ENCODE measurements around the gene GPR162. TPM values are rescaled to one million over a fixed set of nuclear protein-coding genes. Genes with fewer than 3 reads are reported as not detected.
A peak's percentile ranks its signal among the peaks of the same experiment; 100 is the strongest.

The GPR162 gene
- total RNA-seq, 1 donor from 2014 or later: 61.3 TPM

DNA sequence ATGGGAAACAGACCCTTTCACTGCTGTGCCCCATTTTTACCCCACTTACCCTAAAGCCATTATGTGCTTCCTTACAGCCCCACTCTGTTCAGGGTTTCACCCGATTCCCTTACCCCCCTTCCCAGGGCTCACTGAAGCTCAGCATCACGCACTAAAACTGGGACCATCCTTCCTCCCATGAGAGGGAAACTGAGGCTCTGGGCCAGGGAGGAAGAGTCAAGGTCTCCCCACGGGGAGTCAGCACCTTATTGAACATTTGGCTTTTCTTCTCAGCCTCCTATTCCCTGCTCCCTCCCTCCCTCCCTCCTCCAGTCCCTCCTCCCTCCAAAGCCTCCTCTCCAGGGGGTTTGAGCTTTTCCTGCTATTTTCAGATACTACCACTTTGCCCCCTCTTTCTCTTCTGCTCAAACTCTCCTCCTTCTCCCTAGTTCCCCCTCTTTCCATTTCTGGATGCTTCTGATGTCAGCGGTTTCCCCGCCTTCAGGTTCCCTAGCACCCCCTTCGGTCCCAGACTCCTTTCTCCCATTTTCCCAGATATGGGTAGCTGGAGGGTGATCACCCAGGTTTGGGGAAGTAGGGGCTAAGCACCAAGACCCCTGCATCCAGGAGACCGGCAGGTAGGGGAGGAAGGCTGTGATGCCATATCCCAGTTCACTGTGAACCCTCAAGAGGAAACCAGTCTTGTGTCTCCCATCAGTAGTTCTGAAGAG, 960 bp downstream of the GPR162 start:
- DNase-seq: no peak

DNA sequence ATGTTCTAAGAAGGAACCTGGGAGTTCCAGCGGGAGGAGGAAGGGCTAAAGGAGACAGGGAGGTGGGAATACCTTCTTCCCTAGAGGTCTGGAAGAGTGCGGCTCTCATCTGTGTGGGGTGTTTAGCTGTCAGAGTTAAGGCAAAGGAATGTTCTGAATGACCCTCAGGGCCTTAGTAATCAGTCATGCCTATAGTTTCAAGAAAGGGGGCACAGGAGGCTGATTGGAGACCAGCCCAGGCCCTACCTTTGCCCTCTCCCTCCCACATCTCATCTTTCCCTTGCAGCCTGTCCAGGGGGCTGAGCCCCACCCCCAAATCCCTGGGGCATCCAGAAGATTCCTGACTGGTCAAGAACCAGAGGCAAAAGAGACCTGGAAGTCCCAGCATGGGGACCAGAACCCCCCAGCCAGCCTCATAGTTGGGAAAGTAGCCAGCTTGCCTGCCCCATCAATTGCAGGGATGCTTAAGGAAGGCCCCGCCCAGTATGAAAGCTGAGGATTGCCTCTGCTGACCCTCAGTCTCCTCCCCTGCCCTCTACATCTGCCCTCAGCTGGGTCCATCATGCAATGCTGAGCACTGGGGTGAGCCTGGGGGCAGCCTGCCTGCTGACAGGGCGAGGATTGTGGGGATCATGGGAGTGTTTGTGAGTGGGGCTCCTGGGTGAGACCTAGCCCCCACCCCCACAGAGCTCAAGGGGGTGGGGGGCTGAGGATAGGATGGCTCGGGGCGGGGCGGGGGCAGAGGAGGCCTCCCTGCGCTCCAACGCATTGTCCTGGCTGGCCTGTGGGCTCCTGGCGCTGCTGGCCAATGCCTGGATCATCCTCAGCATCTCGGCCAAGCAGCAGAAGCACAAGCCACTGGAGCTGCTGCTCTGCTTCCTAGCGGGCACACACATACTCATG, 1.8 kb downstream of the GPR162 start:
- DNase-seq: no peak

DNA sequence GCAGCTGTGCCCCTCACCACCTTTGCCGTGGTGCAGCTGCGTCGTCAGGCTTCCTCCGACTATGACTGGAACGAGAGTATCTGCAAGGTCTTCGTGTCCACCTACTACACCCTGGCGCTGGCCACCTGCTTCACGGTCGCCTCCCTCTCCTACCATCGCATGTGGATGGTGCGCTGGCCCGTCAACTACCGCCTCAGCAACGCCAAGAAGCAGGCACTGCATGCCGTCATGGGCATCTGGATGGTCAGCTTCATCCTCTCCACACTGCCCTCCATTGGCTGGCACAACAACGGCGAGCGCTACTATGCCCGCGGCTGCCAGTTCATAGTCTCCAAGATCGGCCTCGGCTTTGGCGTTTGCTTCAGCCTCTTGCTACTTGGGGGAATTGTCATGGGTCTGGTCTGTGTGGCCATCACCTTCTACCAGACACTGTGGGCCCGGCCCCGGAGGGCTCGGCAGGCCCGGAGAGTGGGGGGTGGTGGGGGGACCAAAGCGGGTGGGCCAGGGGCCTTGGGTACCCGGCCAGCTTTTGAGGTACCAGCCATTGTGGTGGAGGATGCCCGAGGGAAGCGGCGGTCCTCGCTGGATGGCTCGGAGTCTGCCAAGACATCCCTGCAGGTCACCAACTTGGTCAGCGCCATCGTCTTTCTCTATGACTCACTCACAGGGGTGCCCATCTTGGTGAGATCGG, 2.6 kb downstream of the GPR162 start:
- DNase-seq: peak; percentile 44

DNA sequence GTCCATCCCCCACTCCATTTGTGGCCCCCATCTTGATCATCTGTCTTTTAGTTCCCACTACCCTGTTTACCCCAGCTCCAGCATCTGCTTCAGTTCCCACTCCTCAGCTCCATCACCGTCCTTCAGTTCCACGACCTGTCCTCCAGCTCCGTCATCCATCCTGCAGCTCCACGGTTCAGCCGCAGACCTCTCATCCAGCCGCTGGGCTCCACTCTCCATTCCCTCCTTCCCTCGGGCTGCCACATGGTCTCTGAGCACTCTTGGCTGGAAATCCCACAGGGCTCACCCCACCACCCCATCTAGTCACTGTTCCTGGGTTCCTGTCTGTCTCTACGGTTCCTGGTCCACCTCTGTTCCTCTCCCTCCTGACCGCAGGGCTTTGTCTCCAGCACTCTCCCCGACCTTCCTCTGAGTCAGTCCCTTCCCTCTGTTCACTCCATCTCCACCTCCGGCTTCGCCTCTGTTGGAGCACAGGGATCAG, 3.3 kb downstream of the GPR162 start:
- DNase-seq: no peak

DNA sequence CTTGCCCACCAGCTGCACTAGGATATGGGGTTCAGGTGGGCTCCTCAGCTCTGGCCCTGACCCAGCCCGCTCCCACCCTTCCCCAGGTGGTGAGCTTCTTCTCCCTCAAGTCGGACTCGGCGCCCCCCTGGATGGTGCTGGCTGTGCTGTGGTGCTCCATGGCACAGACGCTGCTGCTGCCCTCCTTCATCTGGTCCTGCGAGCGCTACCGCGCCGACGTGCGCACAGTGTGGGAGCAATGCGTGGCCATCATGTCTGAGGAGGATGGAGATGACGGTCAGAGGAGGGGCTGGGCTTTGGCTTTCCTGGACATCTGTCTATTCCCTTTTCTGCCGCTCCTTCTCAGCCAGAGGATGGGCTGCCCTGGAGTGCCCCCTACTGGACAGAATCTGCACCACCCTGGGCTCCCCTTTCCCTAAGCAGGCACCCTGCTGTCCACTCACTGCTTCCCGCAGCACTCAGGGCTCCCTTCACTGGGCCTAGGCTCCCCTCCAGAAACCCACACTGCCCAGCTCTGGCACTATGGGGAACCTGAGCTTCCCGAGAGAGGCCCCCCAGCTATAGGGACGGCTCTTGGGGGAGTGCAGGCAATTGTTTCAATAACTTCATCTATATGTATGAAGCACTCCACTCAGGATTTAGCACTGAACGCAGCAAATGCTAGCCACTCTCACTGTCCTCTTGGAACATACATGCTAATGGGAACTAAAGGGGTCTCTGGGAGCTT, 3.9 kb downstream of the GPR162 start:
- peak; percentile 82 for DNase-seq

DNA sequence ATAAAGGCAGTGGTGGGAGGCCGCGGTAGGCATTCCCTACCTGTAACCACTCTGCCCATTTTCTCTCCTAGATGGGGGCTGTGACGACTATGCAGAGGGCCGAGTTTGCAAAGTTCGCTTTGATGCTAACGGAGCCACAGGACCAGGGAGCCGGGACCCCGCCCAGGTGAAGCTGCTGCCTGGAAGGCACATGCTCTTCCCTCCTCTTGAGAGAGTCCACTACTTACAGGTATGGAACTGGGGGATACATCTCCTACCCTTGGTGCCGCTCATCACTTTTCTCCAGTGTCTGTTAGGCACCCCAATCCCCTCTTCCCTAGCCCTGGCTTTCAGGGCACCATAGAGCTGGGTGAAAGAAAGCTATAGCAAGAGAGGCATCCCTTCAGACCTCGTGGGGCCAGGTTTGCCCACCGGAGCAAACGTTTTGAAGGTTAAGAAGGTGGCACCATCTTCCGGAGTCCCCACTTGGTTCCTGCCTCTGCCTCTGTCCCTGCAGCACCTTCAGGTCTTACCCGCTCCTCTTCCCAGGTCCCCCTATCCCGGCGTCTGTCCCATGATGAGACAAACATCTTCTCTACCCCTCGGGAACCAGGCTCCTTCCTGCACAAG, 4.6 kb downstream of the GPR162 start:
- no peak for DNase-seq

DNA sequence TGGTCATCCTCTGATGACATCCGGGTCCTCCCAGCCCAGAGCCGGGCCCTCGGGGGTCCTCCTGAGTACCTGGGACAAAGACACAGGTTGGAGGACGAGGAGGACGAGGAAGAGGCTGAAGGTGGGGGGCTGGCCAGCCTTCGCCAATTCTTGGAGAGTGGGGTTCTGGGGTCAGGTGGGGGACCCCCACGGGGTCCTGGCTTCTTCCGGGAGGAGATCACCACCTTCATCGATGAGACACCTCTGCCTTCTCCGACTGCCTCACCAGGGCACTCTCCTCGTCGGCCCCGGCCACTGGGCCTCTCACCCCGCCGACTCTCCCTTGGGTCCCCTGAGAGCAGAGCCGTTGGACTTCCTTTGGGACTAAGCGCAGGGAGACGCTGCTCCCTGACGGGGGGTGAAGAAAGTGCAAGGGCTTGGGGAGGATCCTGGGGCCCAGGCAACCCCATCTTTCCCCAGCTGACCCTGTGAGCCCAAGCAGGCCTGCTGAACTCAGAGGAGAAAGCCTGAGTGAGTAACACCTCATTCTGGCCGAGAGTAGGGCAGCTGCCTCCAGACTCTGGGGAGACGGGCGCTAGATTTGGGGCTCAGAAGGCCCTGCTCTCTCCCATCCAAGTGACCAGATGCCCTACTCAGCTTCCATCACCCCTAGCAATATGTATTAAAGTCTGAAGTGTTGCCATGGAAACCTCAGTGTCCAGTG, 5.3 kb downstream of the GPR162 start:
- no peak for DNase-seq

DNA sequence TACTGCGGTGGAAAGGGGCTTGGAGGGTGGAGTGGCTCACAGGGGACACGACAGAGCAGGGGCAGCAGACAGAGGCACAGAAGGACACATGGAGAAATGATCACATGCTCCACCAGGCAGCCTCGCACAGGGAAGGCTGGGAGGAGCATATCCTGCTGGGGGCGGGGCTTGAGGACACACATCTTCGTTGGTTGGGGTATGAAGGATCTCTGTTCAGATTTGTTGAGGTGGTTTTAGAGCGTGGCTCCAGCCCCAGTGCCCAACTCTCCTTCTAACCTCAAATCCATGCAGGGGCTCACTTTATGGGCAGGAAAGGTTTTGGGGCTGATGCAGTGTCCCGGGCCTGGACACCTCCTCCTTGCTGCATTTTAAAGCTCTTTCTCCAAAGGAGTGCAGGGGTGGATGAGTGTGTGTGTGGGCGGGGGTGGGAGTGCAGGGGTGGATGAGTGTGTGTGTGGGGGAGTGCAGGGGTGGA, 5.9 kb downstream of the GPR162 start:
- DNase-seq: peak; percentile 63

DNA sequence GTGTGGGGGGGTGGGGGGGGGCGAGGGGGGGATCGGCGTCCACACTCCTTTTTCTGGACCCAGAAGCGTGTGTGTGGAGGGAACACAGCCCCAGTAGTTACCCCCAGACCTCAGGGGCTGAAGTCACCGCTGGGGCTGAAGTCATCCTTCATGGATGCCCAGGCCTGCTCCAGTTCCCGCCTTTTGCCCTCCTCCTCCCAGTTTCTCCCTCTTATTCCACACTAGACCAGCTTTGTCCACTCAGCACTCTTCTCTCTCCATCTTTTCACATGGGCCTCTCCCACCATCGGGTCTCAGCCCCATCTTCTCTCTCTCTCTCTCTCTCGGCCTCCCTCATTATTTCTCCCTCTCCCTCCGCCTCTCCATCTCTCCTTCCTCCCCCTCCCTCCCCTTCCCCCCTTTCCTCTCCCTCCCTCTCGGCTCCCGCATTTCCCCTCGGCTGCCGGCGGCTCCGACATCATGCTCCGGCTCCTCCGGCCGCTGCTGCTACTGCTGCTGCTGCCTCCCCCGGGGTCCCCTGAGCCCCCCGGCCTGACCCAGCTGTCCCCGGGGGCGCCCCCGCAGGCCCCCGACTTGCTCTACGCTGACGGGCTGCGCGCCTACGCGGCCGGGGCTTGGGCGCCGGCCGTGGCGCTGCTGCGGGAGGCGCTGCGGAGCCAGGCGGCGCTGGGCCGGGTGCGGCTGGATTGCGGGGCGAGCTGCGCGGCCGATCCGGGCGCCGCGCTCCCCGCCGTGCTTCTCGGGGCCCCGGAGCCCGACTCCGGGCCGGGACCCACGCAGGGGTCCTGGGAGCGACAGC, 6.6 kb downstream of the GPR162 start, which contains the start of gene P3H3:
Gene P3H3 (plus strand): TSS at position 426 of the 799 bp plus-strand sequence. CDS start 34 bp downstream, at position 460.
- DNase-seq: peak; percentile 41

DNA sequence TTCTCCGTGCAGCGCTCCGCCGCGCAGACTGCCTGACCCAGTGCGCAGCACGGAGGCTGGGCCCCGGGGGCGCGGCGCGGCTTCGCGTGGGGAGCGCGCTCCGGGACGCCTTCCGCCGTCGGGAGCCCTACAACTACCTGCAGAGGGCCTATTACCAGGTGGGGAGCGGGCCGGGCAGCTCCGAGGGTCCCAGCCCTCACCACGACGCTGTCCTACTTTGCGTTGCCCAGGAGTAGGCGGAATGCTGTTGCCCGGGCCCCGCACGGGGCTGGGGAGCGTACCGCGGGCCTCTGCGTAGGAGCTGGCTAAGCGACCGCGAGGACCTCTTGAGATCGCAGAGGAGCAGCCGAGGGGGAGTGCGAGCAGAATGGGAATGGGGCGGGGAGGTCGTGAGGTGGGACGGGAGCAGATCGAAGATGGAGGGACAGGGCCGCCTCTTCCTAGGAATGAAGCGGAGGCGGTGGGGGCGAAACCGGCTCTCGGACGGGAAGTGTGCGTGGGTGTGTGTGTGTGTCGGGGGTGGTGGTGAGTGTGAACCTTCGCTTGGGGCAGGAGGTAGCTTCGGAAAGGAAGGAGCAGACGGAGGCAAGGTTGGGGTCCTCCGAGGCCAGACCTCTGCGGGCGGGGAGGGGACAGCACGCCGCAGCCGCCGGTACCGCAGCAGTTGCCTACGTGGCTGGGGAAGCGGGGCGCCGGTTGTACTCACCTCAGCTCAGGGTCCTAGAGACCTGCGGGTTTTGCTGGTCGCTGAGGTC, 7.3 kb downstream of the GPR162 start:
- DNase-seq: no peak

DNA sequence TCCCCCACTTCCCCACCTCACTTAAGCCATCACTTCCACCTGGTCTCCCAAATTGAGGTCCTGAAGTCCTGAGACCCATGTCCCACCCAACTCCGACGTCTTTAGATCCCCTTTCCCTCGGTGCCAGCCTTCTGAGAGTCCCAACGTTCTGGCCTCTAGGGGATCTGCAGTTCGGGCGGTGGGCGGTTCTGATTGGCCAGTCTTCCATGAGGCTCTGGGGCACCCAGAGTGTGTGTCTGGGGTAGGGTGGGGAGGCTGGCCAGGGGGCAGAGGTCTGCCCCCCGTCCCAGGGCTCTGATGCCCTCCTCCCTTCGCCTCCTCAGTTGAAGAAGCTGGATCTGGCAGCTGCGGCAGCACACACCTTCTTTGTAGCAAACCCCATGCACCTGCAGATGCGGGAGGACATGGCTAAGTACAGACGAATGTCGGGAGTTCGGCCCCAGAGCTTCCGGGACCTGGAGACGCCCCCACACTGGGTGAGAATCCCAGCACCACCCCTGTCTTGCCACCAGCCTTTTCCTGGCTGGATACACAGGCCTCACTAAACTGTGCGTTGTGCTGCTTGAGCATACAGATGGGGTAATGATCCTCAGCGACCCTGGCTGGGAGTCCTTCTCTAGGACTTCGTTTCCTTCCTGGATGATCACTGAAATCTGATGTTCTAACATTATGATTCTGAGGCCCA, 8.1 kb downstream of the GPR162 start:
- DNase-seq: no peak

DNA sequence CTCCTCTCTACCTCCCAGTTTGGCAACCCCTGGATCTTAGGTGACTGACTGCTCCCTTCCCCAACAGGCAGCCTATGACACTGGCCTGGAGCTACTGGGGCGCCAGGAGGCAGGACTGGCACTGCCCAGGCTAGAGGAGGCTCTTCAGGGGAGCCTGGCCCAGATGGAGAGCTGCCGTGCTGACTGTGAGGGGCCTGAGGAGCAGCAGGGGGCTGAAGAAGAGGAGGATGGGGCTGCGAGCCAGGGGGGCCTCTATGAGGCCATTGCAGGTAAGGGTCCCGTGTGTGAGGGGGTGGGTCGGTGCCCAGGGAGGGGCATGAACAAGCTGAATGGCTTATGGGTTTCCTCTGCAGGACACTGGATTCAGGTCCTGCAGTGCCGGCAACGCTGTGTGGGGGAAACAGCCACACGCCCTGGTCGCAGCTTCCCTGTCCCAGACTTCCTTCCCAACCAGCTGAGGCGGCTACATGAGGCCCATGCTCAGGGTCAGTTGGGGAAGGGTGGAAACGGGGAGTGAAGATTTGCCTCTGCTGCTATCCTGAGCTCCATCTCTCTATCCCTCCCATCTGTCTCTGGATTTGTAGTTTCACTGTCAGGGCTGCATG, 8.8 kb downstream of the GPR162 start:
- no peak for DNase-seq

DNA sequence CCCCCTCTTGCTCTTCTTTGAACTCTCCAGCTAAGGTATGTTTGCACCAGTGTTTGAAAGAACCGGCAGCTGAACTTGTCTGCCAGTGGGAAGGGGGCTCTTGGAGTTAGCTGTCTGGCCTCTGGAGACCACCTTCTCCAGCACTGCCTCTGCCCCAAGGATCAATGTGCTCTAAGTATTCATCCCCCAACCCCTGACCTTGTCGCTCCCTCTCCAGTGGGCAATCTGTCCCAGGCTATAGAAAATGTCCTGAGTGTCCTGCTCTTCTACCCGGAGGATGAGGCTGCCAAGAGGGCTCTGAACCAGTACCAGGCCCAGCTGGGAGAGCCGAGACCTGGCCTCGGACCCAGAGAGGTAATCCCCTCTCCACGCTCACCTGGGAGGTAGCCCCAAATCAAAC, 9.4 kb downstream of the GPR162 start:
- DNase-seq: no peak

DNA sequence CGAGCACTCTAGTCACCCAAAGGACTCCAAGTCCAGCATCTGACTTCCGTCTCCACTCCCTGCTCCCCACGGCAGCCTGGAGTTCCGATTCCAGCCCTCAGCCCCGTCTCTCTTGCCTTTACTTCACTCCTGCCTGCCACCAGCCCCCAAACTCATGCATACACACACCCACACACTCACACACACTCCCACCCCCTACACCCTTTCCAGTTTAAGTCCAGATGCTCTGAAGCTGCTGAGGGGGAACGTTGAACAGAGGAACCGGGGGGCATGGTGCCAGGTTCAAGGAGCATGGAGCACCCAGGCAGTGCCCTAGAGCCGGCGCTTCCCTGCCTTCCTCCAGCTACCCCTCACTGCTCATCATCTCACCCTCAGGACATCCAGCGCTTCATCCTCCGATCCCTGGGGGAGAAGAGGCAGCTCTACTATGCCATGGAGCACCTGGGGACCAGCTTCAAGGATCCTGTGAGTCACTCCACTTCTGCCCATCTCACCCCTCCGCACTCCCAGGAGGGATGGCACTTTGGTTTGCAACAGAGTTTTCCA, 9.9 kb downstream of the GPR162 start:
- no peak for DNase-seq

DNA sequence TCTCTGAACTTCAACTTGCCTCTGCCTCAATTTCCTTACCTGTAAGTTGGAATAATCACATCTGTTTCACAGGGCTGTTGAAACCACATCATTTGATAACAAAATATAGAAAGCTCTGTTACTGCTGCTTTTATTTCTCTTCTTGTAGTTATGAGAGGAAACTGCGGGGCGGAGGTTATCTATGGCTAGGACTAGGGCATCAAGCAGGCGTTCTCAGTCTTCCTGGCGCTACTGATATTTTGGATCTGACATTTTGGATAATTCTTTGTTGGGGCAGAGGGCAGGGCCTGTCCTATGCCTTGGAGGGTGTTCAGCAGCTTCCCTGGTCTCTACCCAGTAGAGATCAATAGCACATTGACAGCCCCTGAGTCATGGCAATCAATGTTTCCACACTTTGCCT, 10.5 kb downstream of the GPR162 start:
- DNase-seq: no peak

DNA sequence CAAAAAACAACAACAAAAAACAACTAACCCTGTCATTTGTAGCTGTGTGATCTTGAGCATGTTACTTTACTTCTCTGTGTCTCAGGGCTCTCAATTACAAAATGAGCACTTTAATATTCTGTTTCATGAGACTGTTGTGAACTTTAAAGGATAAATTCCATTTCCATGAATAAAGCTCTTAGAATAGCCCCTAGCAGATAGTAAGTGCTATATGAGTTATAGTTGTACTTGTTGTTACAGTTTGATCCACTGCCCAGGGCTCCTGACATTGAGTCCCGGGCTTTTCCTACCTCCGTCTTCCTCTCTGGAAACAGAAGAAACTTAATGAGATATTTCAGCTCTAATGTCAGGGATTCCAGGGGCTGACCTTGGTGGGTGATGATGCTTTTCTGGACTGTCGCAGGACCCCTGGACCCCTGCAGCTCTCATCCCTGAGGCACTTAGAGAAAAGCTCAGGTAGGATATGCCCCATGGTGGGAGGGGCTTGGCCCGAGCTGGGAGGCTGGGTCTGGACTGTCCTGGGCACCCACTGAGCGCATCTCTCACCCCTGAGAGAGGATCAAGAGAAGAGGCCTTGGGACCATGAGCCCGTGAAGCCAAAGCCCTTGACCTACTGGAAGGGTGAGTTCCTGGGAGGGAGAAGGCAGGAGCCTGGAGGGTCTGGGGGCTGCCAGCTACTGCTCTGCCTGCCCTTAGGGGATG, 11.7 kb downstream of the GPR162 start:
- no peak for DNase-seq

DNA sequence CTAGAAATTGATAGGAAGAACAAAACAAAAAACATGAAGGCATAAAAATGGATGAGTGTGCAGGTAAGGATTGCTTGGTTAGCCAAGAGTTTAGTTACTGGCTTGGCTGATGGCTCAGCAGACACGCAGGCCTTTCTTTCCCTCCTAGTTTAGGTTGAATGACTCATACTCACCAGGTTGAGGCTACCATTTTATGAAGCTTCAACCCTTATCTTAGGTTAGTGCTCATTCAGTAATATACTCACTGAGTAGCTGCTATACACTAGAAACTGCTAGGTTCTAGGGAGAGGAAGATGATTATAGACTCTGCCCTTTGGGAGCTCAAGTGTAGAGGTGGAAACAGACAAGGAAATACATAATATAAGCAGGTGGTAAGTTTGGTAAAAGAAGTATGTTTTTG, 12.6 kb downstream of the GPR162 start:
- no peak for DNase-seq

Measured in occipital lobe (tissue), 2 donors.